NOMO-1 treated with dmso at 0.1 percent for 144 hours (cell line): ENCODE measurements around the gene EMC8.
A peak's percentile ranks its signal among the peaks of the same experiment; 100 is the strongest.

Experiments
- DNase-seq: peaks from one replicate; lab custom pipeline; 2025; ENCODE audit not compliant: unreplicated experiment; lab: John Stamatoyannopoulos, UW

The EMC8 gene

DNA sequence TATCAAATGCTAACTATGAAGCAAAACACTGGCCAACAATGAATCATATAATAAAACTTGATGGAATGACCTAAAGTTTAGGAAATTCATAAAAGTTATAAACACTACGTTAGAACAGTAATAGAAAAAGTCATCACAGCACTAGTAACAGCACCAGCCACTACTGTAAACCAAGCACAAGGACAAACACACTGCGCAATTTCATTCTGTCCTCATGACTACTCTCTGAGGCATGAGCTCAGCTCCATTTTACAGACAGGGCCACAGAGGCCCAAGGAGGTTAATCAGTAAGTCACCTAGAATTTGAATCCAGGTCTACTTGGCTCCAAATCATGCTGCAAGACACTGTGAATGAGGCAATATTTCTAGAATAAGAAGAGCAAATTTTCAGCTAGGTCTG lies 13.4 kb downstream of the EMC8 start:
- no peak for DNase-seq

DNA sequence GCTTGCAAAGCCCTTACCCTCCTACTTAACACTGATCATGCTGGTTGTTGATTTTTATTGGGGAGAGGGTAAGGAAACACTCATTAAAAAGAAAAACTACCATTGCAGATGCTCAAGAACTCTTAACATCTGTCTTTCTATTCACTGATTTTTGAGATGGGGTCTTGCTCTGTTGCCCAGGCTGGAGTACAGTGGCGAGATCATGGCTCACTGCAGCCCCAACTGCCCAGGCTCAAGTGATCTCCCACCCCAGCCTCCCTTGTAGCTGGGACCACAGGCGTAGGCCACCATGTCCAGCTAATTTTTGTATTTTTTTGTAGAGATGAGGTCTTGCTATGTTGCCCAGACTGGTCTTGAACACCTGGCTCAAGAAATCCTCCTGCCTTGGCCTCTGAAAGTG lies 14.5 kb downstream of the EMC8 start:
- no peak for DNase-seq

DNA sequence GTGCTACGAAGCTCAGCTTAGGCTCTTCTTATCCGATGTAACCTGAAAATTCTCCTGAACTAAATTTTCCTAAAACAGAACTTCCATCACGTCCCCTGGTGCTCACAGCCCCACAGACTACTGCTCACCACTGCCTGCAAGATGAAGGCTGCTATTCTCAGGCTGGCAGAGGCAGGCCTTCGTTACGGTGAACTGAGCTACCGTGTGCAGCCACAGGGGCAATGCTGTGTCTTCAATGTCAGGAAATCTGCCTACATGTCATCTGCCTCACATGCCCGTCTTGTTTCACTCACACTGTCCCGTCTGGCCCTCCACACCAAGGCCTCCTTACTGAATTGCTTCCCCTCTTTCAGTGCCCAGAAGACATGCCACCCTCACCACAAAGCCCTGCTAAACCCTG lies 15.9 kb downstream of the EMC8 start:
- DNase-seq, result no peak

GRCh38 chr16:85782451-85782850 lies 16.9 kb downstream of the EMC8 start:
- peak; percentile 26 for DNase-seq

DNA sequence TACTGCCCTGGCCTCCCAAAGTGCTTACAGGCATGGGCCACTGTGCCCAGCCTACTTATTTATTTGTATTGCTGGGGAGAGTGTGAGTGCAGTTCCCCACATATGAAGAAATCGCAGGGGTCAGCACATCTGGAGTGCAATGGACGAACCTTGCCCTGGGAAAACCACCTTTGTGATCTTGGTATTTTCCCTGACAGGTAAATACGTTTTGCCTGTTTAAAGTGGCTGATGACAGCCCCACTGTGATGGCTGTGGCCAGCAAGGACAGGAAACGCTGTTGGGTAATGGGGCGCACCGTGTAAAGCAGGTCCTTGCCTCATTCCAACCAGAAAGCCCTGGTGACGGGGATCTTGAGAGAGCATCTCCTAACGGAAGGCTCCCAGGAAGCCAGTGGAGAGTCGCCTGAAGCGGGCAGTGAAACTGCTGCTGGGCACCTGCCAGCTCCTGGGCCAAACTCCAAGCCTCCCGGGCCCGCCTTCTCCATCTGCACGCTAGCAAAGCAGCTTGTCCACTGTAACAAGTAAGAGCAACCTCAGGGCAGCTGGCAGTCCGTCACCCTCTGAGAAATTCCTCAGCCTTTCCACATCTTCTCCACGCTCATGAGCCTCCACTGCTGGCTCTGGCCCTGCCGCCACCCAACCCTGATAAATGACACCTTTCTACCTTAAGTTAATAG lies 17.5 kb downstream of the EMC8 start:
- DNase-seq, result no peak

DNA sequence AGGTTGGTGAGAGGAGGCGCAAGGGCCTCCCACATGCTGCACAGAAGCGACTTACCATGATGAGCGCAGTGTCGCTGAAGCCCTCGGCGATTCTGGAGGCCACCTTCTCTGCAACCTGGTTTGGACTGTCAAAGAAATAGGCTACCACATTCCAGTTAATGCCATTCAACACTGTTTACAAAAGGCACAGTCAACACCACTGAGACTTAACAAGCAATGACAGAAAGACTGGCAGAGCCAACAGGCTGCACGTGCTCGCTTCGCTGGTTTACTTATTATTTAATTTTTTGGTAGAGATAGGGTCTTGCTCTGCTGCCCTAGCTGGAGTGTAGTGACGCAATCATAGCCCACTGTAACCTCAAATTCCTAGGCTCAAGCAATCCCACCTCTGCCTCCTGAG lies 18.2 kb downstream of the EMC8 start:
- DNase-seq, result no peak

- DNase-seq, result no peak
These were observed 19.1 kb downstream of the EMC8 start for GRCh38 chr16:85780281-85780680.

DNA sequence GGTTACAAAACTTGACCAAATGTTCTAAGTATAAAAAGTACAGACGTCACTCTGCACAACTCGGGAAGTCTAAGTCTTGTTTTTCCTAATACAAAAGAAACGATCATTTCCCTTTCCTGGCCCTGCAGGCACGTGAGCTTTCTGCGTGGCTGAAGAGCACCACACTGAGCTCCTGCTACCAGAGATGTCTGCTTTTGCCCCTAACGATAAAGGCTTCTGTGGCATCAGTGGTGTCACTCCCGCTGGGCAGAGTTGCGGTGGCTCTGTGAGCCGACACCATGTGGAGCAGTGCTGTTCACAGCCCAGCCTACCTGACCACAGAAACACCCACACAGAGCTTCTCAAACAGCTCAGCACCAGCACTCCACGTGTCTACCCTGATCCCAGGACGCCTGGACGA lies 20.5 kb downstream of the EMC8 start:
- DNase-seq, result no peak

- DNase-seq, result no peak
These were observed 21.6 kb downstream of the EMC8 start for GRCh38 chr16:85777583-85778310.

DNA sequence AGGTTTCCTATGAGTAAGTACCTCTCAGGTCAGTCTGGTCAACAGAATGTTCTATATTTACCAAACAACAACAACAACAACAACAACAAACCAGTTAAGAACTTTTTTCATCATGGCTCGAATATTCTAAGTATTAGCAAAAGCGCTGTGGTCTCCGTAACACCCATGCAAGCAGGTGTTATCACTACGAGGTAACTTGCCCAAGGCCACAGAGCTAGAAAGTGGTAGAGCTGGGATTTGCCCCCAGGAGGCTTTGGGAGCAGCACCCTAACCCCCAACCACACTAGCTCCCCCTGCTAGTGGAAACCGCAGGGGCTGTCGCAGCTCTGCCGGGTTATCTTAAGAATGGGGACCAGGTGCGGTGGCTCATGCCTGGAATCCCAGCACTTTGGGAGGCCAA lies 24.5 kb downstream of the EMC8 start:
- DNase-seq, result no peak

DNA sequence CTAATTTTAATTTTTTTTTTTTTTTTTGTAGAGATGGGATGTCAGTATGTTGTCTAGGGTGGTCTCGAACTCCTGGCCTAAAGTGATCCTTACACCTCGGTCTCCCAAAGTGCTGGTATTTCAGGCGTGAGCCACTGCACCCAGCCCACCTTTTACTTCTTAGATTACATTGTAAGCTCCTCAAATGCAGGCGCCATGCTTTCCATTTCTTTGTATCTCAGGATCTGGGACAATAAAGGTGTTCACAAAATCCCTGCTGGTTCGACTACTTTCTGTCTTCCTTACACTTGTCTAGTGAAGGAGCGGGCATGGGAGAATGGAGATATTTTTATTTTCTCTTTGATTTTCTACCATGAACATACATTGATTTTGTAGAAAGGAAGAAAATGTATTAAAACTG lies 25.2 kb downstream of the EMC8 start:
- DNase-seq, result no peak

GRCh38 chr16:85773044-85773443 lies 26.3 kb downstream of the EMC8 start:
- DNase-seq, result no peak

GRCh38 chr16:85770741-85771140 lies 28.6 kb downstream of the EMC8 start:
- no peak for DNase-seq

- no peak for DNase-seq
These were observed 31.1 kb downstream of the EMC8 start for GRCh38 chr16:85768199-85768598.

GRCh38 chr16:85767531-85767930 lies 31.8 kb downstream of the EMC8 start:
- no peak for DNase-seq

GRCh38 chr16:85765767-85766166 lies 33.6 kb downstream of the EMC8 start:
- DNase-seq, result no peak

GRCh38 chr16:85765211-85765610 lies 34.1 kb downstream of the EMC8 start:
- DNase-seq, result no peak

DNA sequence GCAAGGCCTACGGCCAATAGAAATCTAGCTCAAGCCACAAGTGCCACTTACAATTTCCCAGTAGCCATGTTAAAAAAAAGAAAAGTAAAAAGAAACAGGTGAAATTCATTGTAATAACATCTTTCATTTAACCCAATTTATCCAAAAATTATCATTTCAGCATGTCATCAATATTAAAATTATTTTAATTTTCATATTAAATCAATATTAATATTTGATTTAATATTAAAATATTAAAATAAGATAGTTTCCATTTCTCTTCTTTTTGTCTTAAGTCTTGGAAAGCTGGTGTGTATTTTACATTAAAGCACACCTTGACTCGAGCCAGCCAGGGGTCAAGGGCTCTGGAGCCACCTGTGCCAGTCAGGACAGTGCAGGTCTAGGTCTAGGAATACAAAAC lies 35.7 kb downstream of the EMC8 start:
- no peak for DNase-seq

DNA sequence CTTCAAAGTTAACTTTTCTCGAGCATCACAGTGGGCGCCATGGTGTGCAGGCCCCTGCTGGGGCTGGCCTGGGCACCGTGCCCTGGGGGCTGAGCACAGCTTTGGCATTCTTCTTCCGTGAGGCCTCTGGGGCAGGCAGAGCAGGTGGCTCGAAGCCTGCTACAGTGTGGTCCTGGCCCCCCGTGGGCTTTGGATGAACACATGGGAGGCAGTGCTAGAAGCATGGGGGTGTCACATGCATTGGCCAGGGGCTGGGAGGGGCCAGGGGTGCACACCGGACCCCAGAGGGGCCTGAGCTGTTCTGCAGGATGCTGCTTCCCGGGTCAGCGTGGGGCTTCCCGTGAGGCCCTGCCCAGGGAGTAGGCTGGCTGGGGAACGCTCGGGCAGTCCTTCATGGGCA lies 36.4 kb downstream of the EMC8 start:
- no peak for DNase-seq

GRCh38 chr16:85761861-85762260 lies 37.5 kb downstream of the EMC8 start:
- DNase-seq, result peak; percentile 55

DNA sequence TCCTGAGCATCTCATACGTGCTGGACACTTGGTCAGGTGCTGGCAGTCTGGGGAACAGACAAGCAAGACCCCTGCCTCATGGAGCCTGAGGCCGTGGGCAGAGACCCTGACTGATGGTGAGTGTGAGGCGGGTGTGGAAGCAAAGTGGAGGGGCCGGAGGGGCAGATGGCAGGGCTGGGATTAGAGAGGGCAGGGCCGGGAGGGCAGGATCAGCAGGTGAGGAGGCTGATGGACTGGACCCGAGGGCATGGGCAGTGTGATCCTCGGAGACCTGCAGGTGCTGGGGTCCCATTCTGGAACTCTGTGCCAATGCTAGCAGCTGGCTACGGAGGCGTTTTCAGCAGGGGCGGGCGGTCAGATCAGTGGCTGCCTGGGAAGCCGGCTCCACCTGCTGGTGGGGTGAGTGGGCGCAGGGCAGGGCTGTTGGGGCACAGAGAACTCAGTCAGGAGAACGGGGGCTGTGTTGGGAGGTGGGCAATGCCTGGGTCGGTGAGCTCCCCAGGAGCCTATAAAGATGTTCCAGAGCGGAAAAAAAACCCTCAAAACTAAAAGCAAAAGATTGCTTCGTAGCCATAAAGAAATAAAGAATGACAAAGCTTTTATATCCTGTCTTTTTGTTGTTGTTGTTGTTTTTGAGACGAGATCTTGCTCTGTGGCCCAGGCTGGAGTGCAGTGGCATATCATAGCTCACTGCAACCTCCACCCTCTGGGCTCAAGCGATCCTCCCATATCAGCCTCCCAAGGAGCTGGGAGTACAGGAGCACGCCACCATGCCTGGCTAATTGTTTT lies 39.5 kb downstream of the EMC8 start:
- DNase-seq, result peak; percentile 55

- peak; percentile 92 for DNase-seq
These were observed 40.2 kb downstream of the EMC8 start for GRCh38 chr16:85759136-85759535.
